ENCODE results near the gene PANX3. TPM values are rescaled to one million over a fixed set of nuclear protein-coding genes. Genes with fewer than 3 reads are reported as not detected.
A peak's percentile ranks its signal among the peaks of the same experiment; 100 is the strongest.

The PANX3 gene
- total RNA-seq, 1 donor from 2014 or later, result not detected

DNA sequence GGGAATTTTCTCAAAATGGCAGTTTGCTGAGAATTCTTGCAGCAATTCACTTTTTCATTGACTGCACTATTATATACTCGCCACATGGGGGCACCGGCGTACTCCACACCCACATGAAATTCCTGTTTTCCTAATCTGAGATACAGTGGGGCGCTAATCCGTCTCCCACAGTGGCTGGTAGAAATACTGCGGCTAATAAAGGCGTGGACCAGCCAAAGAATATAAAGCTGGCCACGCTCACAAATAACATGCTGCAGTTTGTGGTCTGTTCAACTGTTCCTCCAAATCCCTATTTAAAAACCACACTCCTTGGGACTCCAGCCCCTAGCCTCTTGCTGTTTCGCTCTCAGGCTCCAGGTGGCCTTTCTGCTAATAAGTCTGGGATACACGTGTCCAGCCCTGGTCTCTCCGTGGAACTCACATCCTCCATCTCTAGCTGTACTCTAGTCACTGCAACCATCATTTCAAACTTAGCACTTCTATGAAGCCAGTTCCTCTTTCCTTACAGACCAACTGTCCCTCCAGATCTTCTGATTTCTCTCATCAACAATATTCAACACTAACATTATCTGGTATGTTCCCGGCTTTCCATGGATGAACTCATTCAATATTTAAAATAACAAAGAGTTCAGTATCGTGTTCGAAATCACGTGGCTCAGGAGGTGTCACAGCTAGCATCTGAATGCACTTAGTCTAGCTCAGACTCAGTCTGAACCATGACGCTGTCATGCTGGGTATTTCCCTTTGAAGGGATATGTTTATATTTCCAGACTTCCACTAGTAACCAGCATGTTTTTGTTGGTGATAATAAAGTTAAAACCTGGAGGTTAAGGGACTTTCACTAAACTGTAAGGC, 33.4 kb downstream of the PANX3 start:
- Mint-ChIP-seq H3K9me3 (ENCODE audit: unreplicated experiment) (no peaks in the 10 kb centered on the region), H3K27ac (ENCODE audit: unreplicated experiment) (no peak overlapping the region), H3K4me3 (ENCODE audit: unreplicated experiment) (peak overlapping the region; percentile 33), H3K4me1 (ENCODE audit: low read depth, unreplicated experiment) (no peaks in the 10 kb centered on the region), H3K27me3 (ENCODE audit: unreplicated experiment) (no peaks in the 10 kb centered on the region), H3K36me3 (ENCODE audit: unreplicated experiment) (no peaks in the 10 kb centered on the region)
- peak; percentile 55 for DNase-seq
- peak; percentile 94 for TF ChIP-seq CTCF (IDR thresholded peaks at IDR 0.05; ENCODE audit: partially characterized antibody, unreplicated experiment)

GRCh38 chr11:124646148-124646547, 34.9 kb downstream of the PANX3 start:
- TF ChIP-seq CTCF (IDR thresholded peaks at IDR 0.05; ENCODE audit: partially characterized antibody, unreplicated experiment), result no peak
- no peaks in the 10 kb centered on the region for H3K9me3 Mint-ChIP-seq (ENCODE audit: unreplicated experiment)
- H3K27ac Mint-ChIP-seq (ENCODE audit: unreplicated experiment), result no peak overlapping the region
- no peaks in the 10 kb centered on the region for H3K4me1 Mint-ChIP-seq (ENCODE audit: low read depth, unreplicated experiment)
- no peak for DNase-seq
- H3K4me3 Mint-ChIP-seq (ENCODE audit: unreplicated experiment), result no peak overlapping the region
- H3K36me3 Mint-ChIP-seq (ENCODE audit: unreplicated experiment), result no peaks in the 10 kb centered on the region
- no peaks in the 10 kb centered on the region for H3K27me3 Mint-ChIP-seq (ENCODE audit: unreplicated experiment)

GRCh38 chr11:124648610-124649009, 37.4 kb downstream of the PANX3 start:
- Mint-ChIP-seq H3K36me3 (ENCODE audit: unreplicated experiment) (no peaks in the 10 kb centered on the region), H3K4me3 (ENCODE audit: unreplicated experiment) (no peak overlapping the region), H3K4me1 (ENCODE audit: low read depth, unreplicated experiment) (no peaks in the 10 kb centered on the region), H3K9me3 (ENCODE audit: unreplicated experiment) (no peaks in the 10 kb centered on the region), H3K27me3 (ENCODE audit: unreplicated experiment) (peaks cover 5% of the 10 kb centered on the region), H3K27ac (ENCODE audit: unreplicated experiment) (no peak overlapping the region)
- TF ChIP-seq CTCF (IDR thresholded peaks at IDR 0.05; ENCODE audit: partially characterized antibody, unreplicated experiment), result no peak
- DNase-seq, result no peak

GRCh38 chr11:124656774-124657630, 45.8 kb downstream of the PANX3 start:
- DNase-seq, result peak; percentile 65
- Mint-ChIP-seq H3K4me3 (ENCODE audit: unreplicated experiment) (no peak overlapping the region), H3K36me3 (ENCODE audit: unreplicated experiment) (no peaks in the 10 kb centered on the region)

More at GRCh38 chr11:124656774-124657630, 45.8 kb downstream of the PANX3 start:
- Mint-ChIP-seq H3K4me1 (ENCODE audit: low read depth, unreplicated experiment) (peaks cover 13% of the 10 kb centered on the region), H3K9me3 (ENCODE audit: unreplicated experiment) (peaks cover 2% of the 10 kb centered on the region), H3K27ac (ENCODE audit: unreplicated experiment) (no peak overlapping the region), H3K27me3 (ENCODE audit: unreplicated experiment) (peaks cover 5% of the 10 kb centered on the region)
- no peak for TF ChIP-seq CTCF (IDR thresholded peaks at IDR 0.05; ENCODE audit: partially characterized antibody, unreplicated experiment)
